T follicular helper cell (primary cell): Measurements from ENCODE around the gene CLDN3.
"Not testable (repeated sequence)": the region's sequence is repeated elsewhere in the genome, so short reads cannot be mapped to it uniquely, and the experiment has no call there.

ENCODE experiments used
- DNase-seq: peaks from one replicate; pipeline ENCODE4 v3.0.0-alpha.2; 2020; ENCODE audit warnings: low read depth

CLDN3 gene

GRCh38 chr7:73736885-73737284 lies 33.2 kb downstream of the CLDN3 start:
- DNase-seq = no peak

GRCh38 chr7:73735528-73735905 lies 34.6 kb downstream of the CLDN3 start:
- DNase-seq = no peak

GRCh38 chr7:73734619-73735527 lies 35.2 kb downstream of the CLDN3 start:
- peak; percentile 76 for DNase-seq

GRCh38 chr7:73732397-73732796 lies 37.7 kb downstream of the CLDN3 start:
- no peak for DNase-seq

DNA sequence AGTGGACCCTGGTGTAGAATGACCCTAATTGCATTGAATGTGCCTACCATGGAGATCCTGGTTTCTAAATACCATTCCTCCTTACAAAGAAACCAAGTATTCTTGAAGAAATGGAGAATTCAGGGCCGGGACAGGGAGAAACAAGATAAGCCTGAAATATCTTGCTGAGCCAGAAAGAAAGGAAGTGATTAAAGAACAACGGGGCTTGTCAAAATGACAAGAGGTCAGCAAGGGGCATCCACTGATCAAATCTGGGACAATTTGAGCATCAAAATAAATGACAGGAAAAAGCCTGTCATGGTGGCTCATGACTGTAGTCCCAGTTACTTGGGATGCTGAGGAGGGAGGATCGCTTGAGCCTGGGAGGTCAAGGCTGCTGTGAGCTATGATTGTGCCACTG lies 39.6 kb downstream of the CLDN3 start:
- DNase-seq = no peak

DNA sequence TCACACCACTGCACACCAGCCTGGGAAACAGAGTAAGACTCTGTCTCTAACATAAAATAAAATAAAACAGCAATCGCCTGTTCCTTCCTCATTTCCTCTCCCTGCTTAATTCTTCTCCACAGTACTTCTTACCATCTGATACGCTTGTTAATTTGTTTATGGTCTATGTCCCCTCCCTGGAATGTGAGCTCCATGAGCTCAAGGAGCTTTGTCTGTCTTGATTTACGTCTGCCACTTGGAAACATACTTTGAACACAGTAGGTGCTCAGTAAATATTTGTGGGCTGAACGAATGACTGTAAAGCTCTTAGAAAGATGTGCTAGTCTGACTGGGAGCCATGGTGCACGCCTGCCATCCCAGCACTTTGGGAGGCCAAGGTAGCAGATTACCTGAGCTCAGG lies 41.5 kb downstream of the CLDN3 start:
- DNase-seq = no peak

- DNase-seq = no peak
These were observed 42.1 kb downstream of the CLDN3 start for GRCh38 chr7:73727952-73728351.

DNA sequence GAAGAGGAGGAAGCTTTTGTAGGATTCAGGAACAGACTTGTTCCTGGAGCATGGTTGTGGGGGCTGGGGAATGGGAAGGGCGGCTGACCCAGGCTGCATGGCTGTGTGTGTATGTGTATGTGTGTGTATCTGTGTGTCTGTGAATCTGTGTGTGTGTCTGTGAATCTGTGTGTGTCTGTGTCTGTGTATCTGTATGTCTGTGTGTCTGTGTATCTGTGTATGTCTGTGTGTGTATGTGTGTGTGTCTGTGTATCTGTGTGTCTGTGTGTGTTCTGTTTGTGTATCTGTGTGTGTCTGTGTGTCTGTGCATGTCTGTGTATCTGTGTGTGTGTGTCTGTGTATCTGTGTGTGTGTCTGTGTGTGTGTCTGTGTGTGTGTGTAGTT lies 44.0 kb downstream of the CLDN3 start:
- no peak for DNase-seq

DNA sequence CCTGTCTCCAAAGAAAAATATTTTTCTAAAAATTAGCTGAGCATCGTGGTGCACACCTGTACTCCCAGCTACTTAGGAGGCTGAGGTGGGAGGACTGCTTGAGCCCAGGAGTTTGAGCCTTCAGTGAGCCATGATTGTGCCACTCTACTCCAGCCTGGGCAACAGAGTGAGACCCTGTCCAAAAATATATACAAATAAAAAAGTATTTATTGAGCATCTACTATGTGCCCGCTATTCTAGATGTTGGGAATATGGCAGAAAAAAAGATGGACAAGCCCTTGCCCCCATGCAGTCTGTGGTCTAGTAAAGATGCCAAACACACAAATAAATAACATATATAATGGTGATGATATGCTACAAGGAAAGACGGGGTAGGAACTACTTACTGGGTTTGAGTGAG lies 46.3 kb downstream of the CLDN3 start:
- DNase-seq = no peak

- DNase-seq = no peak
These were observed 47.3 kb downstream of the CLDN3 start for GRCh38 chr7:73722785-73723184.

DNA sequence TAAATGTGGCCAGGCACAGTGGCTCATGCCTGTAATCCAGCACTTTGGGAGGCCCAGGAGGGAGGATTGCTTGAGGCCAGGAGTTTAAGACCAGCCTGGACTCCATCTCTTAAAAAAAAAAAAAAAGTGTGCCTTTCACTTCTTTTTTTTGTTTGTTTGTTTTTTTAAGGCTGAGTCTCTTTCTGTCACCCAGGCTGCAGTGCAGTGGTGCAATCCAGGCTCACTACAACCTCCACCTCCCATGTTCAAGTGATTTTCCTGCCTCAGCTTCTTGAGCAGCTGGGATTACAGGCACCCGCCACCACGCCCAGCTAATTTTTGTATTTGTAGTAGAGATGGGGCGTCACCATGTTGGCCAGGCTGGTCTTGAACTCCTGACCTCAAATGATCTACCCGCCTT lies 47.9 kb downstream of the CLDN3 start:
- DNase-seq = not testable (repeated sequence)

DNA sequence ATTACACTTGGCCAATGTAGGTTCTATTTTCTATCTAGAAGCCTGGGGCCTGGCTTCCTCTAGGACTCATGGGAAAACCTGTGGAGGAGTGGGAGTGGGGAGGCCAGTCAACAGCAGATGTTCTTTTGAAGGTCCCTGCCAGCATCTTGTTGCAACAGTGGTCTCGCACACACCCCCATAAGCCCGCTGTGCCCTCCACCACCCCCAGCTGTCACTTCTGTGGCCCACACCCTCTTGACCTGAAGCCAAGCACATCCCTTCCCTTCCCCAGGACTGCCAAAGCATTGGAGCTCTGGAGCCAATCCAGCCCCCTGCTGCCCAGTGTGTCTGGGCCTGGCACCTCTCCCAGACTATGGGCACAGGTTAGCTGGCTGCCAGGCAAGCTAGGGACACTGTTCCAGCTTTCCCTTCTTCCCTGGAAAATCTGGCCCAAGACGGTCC lies 48.7 kb downstream of the CLDN3 start:
- no peak for DNase-seq

GRCh38 chr7:73720443-73720842 lies 49.6 kb downstream of the CLDN3 start:
- DNase-seq = not testable (repeated sequence)

GRCh38 chr7:73719806-73720169 lies 50.3 kb downstream of the CLDN3 start:
- no peak for DNase-seq
